GM12878 (cell line): ENCODE data around the gene CIRBP. TPM values are rescaled to one million over a fixed set of nuclear protein-coding genes. Genes with fewer than 3 reads are reported as not detected.
A peak's percentile ranks its signal among the peaks of the same experiment; 100 is the strongest.

Source experiments
- ATAC-seq: fragments of 200-7000 bp; cut with Tn5 transposase; 3 replicates; pipeline ENCODE4 v1.9.1; 2020; ENCODE audit warnings: mild to moderate bottlenecking, moderate library complexity
- BruUV-seq: library from RNA; stranded (reverse); fragments of 400-500 nt; replicated peaks from 2 replicates; lab custom pipeline; 2021; lab: Mats Ljungman, UMichigan
- CTCF ChIA-PET: fragments of 300-600 bp; sonication (Branson Sonifier 250); formaldehyde crosslinking; extraction: SDS; loops from one replicate; lab custom pipeline; 2021; ENCODE audit warnings: inconsistent platforms; lab: Yijun Ruan, JAX
- POLR2A ChIA-PET: fragments of 350-600 bp; formaldehyde crosslinking; extraction: SDS; loops from one replicate; lab custom pipeline; 2021; ENCODE audit warnings: inconsistent platforms; lab: Charles Lee
- RAD21 ChIA-PET: fragments of 300-600 bp; sonication (Branson Sonifier 250); formaldehyde crosslinking; loops from one replicate; lab custom pipeline; 2023; ENCODE audit warnings: antibody characterized with exemption; ENCODE audit not compliant: unreplicated experiment; lab: Charles Lee
- SMC1A ChIA-PET: fragments of 300-600 bp; sonication (Branson Sonifier 250); formaldehyde crosslinking; loops from one replicate; lab custom pipeline; 2023; ENCODE audit not compliant: unreplicated experiment, uncharacterized antibody; lab: Charles Lee
- DNase-seq: peaks from one replicate; pipeline ENCODE4 v3.0.0-alpha.2; 2011; ENCODE audit warnings: low read depth, low spot score
- FAIRE-seq: peaks from 3 replicates; lab custom pipeline; 2011; peaks lifted over from hg19 to GRCh38; lab: Jason Lieb, UNC
- H2AFZ ChIP-seq: 2 replicates; pipeline ENCODE4 v1.6.0; 2011; ENCODE audit warnings: low read depth, low read length, control low read depth; ENCODE audit not compliant: control insufficient read depth
- H3K27ac ChIP-seq: 2 replicates; pipeline ENCODE4 v1.5.1; 2011; ENCODE audit warnings: control low read depth; ENCODE audit not compliant: control insufficient read depth, insufficient read depth
- H3K27me3 ChIP-seq, 2 experiments: replicated peaks in 1 of 2; 2 replicates each; pipeline versions ENCODE4 v1.6.0 to v1.6.1; 2011; ENCODE audit warnings: low read length in 1 of 2; ENCODE audit not compliant: control insufficient read depth in 2 of 2, insufficient read depth in 2 of 2
- H3K36me3 ChIP-seq, 2 experiments: 2 replicates each; pipeline ENCODE4 v1.5.1; 2011; ENCODE audit warnings: low read length in 1 of 2; ENCODE audit not compliant: control insufficient read depth in 2 of 2, insufficient read depth in 2 of 2
- H3K4me1 ChIP-seq: 2 replicates; pipeline ENCODE4 v1.6.1; 2011; ENCODE audit warnings: mild to moderate bottlenecking, low read length, moderate library complexity, mixed read lengths; ENCODE audit not compliant: control insufficient read depth, insufficient read depth
- H3K4me2 ChIP-seq: 2 replicates; pipeline ENCODE4 v1.6.0; 2011; ENCODE audit warnings: control low read depth; ENCODE audit not compliant: control insufficient read depth, insufficient read depth
- H3K4me3 ChIP-seq: fragments of 200-600 bp; sonication (generic); 2 replicates; pipeline ENCODE4 v1.5.1; 2016
- H3K79me2 ChIP-seq: 2 replicates; pipeline ENCODE4 v1.6.0; 2011; ENCODE audit warnings: low read length; ENCODE audit not compliant: control insufficient read depth, insufficient read depth
- H3K9ac ChIP-seq: 2 replicates; pipeline ENCODE4 v1.8.0; 2011; ENCODE audit warnings: low read length, control low read depth, mixed read lengths; ENCODE audit not compliant: control insufficient read depth, insufficient read depth
- H3K9me3 ChIP-seq: replicated peaks from 3 replicates; pipeline ENCODE4 v1.5.1; 2011; ENCODE audit warnings: mild to moderate bottlenecking, low read length; ENCODE audit not compliant: control insufficient read depth, insufficient read depth
- H4K20me1 ChIP-seq: 2 replicates; pipeline ENCODE4 v1.6.0; 2011; ENCODE audit not compliant: control insufficient read depth, insufficient read depth
- IRF3 ChIP-seq: fragments of 450-650 bp; IDR thresholded peaks from 2 replicates; pipeline ENCODE4 v1.6.1; 2014; ENCODE audit warnings: mild to moderate bottlenecking
- NFXL1 ChIP-seq: fragments of 450-650 bp; IDR thresholded peaks from 2 replicates; pipeline ENCODE4 v1.6.1; 2017; ENCODE audit warnings: antibody characterized with exemption, mild to moderate bottlenecking, borderline replicate concordance
- RUNX3 ChIP-seq: IDR thresholded peaks from 2 replicates; pipeline ENCODE4 v1.6.1; 2012; ENCODE audit warnings: low read length, inconsistent platforms
- WGBS: methylation state at CpG from one replicate; pipeline ENCODE4 v1.1.6; 2016; ENCODE audit warnings: low lambda C conversion rate; ENCODE audit not compliant: insufficient replicate concordance, insufficient coverage; ENCODE audit errors: missing lambda C conversion rate; 5-methylcytosine and 5-hydroxymethylcytosine counted together
- in situ Hi-C: fragments of 300-500 bp; cut with MboI; formaldehyde crosslinking; loops from 9 replicates; pipeline ENCODE4 v1.14.3; 2018; ENCODE audit warnings: mixed read lengths
- intact Hi-C: fragments of 100-400 bp; cut with micrococcal nuclease; formaldehyde crosslinking; loops from one replicate; pipeline ENCODE4 v1.14.2; 2022; ENCODE audit not compliant: unreplicated experiment
- polyA plus RNA-seq, 11 experiments: library from polyadenylated mRNA; depleted of rRNA in 4 of 11; unstranded in 6 of 11; stranded (reverse) in 5 of 11; fragments of >200 nt; fragmentation: Nextera tagmentation in 4 of 11; fragmentation: Illumina TruSeq in 1 of 11; extraction: Ambion mirVana in 4 of 11; extraction: Trizol in 1 of 11; gene quantifications; 1 replicate in 1 of 11; 2 replicates in 10 of 11; pipeline versions ENCODE4 v1.2.1 to v1.2.3, GENCODE V29; 2011 to 2016; ENCODE audit warnings: inconsistent platforms in 2 of 11, missing spikeins in 2 of 11, low read depth in 1 of 11
- total RNA-seq, 4 experiments: library from RNA; depleted of rRNA in 3 of 4; stranded (reverse); fragments of >200 nt in 3 of 4; fragmentation: Illumina TruSeq in 1 of 4; extraction: Trizol in 1 of 4; gene quantifications; 2 replicates each; pipeline versions ENCODE4 v1.2.1 to v1.2.3, GENCODE V29; 2013 to 2021

The CIRBP gene
- total and polyA plus RNA-seq, 10 of the 15 experiments (the other 5 are each of a cell fraction or from before 2014, with no cell fraction given), result 27.6 to 335 (median 229) TPM

- DNase-seq (no peak), ATAC-seq (no peak), FAIRE-seq (no peak)
- 82% methylated on average over 18 of the region's 18 CpGs for WGBS
- H3K9me3 ChIP-seq, result no peaks in the 10 kb centered on the region
- ChIA-PET POLR2A (no interaction called here), CTCF (no interaction called here), SMC1A (no interaction called here), RAD21 (no interaction called here)
- H3K36me3 ChIP-seq, result peaks cover 7 to 14% of the 10 kb centered on the region in 2 experiments
- in situ Hi-C loops, result no loop called here
- no peak overlapping the region for H2AFZ ChIP-seq
- H3K27me3 ChIP-seq, result peaks cover 7 to 8% of the 10 kb centered on the region in 2 experiments; a peak in 3 of 4 replicates
- no peaks in the 10 kb centered on the region for H3K79me2 ChIP-seq
- H3K4me2 ChIP-seq, result no peak overlapping the region
- no peak overlapping the region for H3K4me3 ChIP-seq
- no peaks in the 10 kb centered on the region; the same call in 1 of the 2 replicates for H4K20me1 ChIP-seq
- no peaks in the 10 kb centered on the region for H3K4me1 ChIP-seq
- BruUV-seq, result no TSS peak
- no peak overlapping the region for H3K27ac ChIP-seq
- H3K9ac ChIP-seq, result no peak overlapping the region
- TF ChIP-seq IRF3 (no peak), NFXL1 (0 out of 2 replicates have a peak, but pooled peaks have one; percentile 63)
- intact Hi-C loops, result no loop called here
These were observed 13.6 kb downstream of the CIRBP start for GRCh38 chr19:1282588-1283206.

- no peak for ATAC-seq
- Histone ChIP-seq H3K9me3 (no peaks in the 10 kb centered on the region), H2AFZ (no peak overlapping the region), H3K27me3 (peaks cover 7 to 8% of the 10 kb centered on the region in 2 experiments; a peak in 3 of 4 replicates), H3K9ac (no peak overlapping the region), H3K4me2 (no peak overlapping the region), H3K36me3 (peaks cover 7 to 12% of the 10 kb centered on the region in 2 experiments), H4K20me1 (no peaks in the 10 kb centered on the region; the same call in 1 of the 2 replicates), H3K4me3 (no peak overlapping the region), H3K79me2 (no peaks in the 10 kb centered on the region), H3K4me1 (no peaks in the 10 kb centered on the region), H3K27ac (no peak overlapping the region)
- ChIA-PET RAD21 (no interaction called here), CTCF (interaction anchor here (1.4 to 1.5 kb wide), 2 partner anchors 39 to 89 kb away, joined by 3 to 8 read pairs; no protein-coding TSS in a partner anchor), SMC1A (no interaction called here), POLR2A (no interaction called here)
- intact Hi-C loops, result no loop called here
- in situ Hi-C loops, result no loop called here
- no TSS peak for BruUV-seq
- FAIRE-seq, result no peak
- WGBS, result 34% methylated on average over 28 of the region's 29 CpGs
- TF ChIP-seq RUNX3 (no peak), NFXL1 (no peak)
- no peak for DNase-seq
These were observed 14.2 kb downstream of the CIRBP start for GRCh38 chr19:1283207-1283916.
